H1 (cell line): ENCODE measurements around the gene MTNR1B. TPM values are rescaled to one million over a fixed set of nuclear protein-coding genes. Genes with fewer than 3 reads are reported as not detected.

Experiments
- BACH1 ChIP-seq: IDR thresholded peaks from 2 replicates; pipeline ENCODE4 v1.6.1; 2012; ENCODE audit warnings: low read length, improper control_type of control experiment
- CHD1 ChIP-seq: IDR thresholded peaks from 2 replicates; pipeline ENCODE4 v1.6.1; 2012; ENCODE audit warnings: low read depth, low read length, improper control_type of control experiment
- EGR1 ChIP-seq: IDR thresholded peaks from 2 replicates; pipeline ENCODE4 v1.6.1; 2011; ENCODE audit warnings: low read depth, low read length, borderline replicate concordance
- HDAC6 ChIP-seq: IDR thresholded peaks from one replicate; pipeline ENCODE4 v1.7.1; 2012; ENCODE audit warnings: low read depth, mild to moderate bottlenecking, inconsistent platforms, low read length, moderate library complexity
- SP4 ChIP-seq: IDR thresholded peaks from 2 replicates; pipeline ENCODE4 v1.6.1; 2012; ENCODE audit warnings: low read length, inconsistent platforms
- polyA plus RNA-seq, 7 experiments: library from polyadenylated mRNA; depleted of rRNA in 3 of 7; stranded (reverse) in 5 of 7; unstranded in 2 of 7; fragments of >200 nt in 5 of 7; fragments of 200-250 nt in 2 of 7; gene quantifications; 1 replicate in 5 of 7; 2 replicates in 1 of 7; 4 replicates in 1 of 7; pipeline versions ENCODE4 v1.2.1 to v1.2.3, GENCODE V29; 2011 to 2013; ENCODE audit warnings: missing spikeins in 2 of 7, mixed read lengths in 2 of 7
- total RNA-seq: library from RNA; stranded (reverse); fragmentation: NEBNext Ultra II Directional; extraction: Animal tissue kit (Norgen Biotek cat#: 25700); gene quantifications from 2 replicates; pipeline ENCODE4 v1.2.1, GENCODE V29; 2021

Gene MTNR1B
- total and polyA plus RNA-seq, 2 of the 8 experiments (the other 6 are each of a cell fraction or from before 2014, with no cell fraction given): 0.08 TPM; not detected in 1

GRCh38 chr11:92964471-92964870 is 5.0 kb upstream of the MTNR1B start (continued):
- TF ChIP-seq CHD1 (no peak), BACH1 (no peak), SP4 (no peak), HDAC6 (no peak), EGR1 (no peak)
